HL-60/S4 treated with retinoic acid at 250 ng/mL for 4 days and 3 days (cell line): ENCODE measurements around the gene TMEM183A.

ENCODE experiments used
- in situ Hi-C: fragments of 300-500 bp; cut with MboI; formaldehyde crosslinking; loops from 2 replicates; pipeline ENCODE4 v1.7.0; 2022; ENCODE audit warnings: low sequenced_read_pairs

Gene TMEM183A

DNA sequence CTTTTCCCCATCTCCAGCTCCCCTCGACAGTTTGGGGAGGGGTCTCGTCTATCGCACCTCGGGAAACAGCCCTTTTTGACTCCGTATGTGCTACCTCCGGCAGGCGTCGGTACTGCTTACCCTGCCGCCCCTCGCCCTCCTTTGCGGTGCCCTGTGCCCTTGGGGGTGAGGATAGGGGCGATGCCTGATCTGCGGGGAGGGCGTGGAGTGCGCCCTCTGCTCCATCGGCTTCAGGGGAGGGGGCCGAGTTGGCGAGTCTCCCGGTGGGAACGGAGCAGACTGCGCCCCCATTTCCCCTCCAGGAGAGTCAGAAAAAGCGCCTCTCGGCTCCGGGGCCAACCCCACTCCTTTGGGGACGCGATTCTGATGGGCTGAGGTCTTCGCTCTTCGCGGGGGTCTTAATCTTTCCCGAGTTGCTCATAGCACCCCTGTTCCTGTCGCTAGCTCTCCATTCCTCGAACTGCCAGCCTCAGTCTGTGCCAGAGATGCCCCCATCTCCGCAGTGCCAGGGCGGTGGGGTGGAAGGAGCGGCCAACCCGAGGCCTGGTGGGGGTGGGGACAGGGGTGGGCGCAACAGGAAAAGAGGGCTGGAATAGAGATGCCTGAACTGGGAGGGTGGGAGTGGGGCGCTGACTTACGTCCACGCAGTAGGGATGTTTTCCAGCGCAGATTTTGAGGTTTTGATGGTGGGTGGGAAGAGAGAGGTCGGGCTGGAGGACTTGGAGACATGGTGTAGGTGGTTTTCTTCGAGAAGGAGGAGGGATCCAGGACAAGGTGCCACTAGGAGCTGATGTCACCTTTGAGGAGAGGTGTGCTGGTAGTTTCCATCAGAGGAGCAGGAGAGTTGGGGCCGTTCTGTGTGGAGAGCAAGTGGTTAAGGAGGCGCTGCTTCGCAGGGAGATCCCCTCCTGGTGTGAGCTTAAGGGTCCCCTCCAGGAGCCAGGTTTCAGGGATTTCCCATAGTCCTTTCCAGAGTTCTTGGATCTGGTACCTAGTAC is 19.8 kb downstream of the TMEM183A start:
- in situ Hi-C loops = loop anchor here (25.0 kb wide), 2 partner anchors 460 to 1335 kb away; partner anchors contain the start of genes OPTC, PLEKHA6 and PRELP

DNA sequence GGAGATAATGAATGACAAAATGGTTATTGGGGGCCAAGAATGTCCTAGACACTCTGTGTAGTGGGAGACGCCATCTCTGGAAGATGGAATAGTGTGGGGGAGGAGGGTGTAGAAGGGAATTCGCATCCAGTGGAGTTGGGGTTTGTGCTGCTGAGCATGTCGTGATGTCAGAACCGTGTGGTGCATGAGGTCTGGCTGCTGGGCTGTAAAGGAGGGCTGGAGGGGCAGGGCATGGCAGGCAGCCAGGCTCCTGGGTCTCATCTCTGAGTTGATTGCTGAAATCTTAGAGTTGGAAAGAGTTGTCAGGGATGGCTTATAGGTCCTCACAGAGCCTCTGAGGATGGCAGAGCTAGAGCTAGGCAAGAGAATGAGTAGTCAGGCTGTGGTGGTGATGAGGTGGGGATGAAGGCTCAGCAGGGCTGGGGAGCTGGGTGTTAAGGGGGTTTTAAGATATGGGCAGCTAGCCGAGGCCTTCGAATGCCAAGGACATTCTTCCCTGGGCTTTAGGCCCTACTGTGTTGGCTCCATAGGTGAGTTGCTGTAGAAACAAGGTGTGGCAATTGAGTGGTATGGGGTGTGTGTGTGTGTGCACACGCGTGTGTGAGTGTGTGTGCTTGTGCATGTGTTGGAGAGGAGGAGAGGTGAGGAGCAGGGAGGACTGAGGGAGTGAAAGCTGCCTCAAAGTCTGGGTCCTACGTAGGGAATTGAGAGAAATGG is 21.1 kb downstream of the TMEM183A start:
- in situ Hi-C loops = loop anchor here (25.0 kb wide), 2 partner anchors 459 to 1334 kb away; partner anchors contain the start of genes OPTC, PLEKHA6 and PRELP

DNA sequence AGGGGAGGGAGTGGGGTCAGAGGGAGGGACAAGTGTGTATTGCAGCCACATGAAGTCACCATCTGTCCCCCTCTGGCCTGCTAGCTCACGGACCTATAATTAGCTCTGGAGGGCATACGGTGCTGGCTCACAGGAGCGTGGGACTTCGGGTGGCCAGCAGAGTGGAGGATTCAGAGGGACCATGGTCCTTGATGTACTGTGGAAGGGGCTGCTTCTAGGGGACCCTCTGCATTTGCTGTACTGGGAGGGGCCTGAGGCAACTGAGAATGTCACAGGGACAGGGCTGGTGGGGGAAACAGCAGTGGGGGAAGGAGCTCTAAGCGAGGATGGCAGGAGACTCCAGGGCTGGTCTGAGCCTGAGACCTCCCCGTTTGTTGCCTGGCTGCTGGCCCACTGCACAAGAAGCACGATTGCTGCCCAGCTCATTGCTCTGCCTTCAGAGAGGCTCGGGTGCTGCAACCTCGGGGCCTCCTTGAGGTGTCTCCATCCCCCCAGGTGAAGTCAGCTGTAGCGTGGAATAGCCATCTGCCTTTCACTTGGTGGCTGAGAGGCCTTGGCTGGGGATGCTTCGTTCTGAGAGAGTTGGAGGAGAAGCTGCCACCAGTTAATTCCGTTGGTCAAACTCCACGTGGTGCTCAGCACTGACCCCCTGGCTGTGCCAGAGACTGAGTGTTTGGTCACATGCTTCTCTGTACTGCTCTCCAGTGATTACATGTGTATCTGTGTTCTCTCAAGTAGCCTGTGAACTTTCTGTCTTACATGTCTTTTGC is 21.8 kb downstream of the TMEM183A start:
- in situ Hi-C loops = loop anchor here (25.0 kb wide), 2 partner anchors 458 to 1333 kb away; partner anchors contain the start of genes OPTC, PLEKHA6 and PRELP

DNA sequence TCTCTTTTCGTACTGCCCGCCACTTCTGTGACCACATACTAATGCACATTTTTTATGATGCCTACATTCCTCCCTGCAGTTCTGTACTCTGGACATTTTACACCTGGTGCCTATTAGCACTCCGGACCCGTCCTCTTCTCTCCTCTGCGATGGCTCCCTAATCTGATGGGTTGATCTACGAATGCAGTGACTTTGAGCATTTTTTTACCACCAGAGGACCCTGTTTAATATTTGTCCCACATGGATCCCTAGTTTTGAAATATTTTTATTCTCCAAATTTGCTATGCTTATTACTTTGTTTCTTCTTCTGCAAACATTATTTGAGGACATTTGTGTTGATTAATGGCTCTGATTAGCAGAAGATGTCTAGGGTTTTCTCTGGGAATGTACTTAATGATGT is 24.3 kb downstream of the TMEM183A start:
- in situ Hi-C loops = loop anchor here (10.0 to 25.0 kb wide), 4 partner anchors 173 to 1331 kb away; partner anchors contain the start of genes OPTC, PLEKHA6 and PRELP

DNA sequence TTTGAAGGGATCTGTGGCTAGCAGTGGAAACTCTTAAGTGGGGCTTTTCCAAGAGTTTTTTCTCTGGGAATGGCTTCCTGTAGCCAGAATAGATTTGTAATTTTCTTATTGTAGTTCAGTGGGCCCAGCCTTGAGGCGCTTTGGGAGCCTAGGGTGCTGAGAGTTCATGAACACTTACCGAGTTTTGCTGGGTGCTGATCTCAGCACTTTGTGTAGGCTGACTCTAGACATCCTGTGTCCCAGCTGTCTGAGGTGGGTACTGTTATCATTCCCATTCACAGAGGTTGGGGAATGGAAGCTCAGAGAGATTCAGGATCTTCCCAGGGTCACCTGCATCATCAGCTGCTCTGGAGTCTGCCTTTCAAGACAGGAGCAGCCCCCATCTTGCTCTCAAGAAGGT is 26.1 kb downstream of the TMEM183A start:
- in situ Hi-C loops = loop anchor here (10.0 to 25.0 kb wide), 4 partner anchors 172 to 1329 kb away; partner anchors contain the start of genes OPTC, PLEKHA6 and PRELP

DNA sequence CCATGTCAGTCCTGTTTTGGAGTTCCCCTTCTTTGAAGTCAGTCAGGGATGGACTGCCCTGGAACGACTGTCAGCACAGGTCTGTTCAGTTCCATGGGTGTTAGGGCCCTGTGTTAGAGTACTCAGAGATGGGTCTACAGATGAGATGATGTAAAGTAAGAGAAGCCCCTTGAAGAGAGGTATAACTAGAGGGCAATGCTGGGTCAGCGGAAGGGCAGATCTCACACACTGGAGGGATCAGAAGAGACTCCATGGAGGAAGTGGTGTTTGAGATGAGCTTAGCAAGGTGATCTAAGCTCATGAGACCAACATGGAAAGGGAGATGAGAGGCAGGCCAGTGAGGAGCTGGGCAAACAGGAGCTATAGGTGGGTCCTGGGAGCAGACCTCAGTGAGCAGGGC is 26.7 kb downstream of the TMEM183A start:
- in situ Hi-C loops = loop anchor here (10.0 to 25.0 kb wide), 4 partner anchors 171 to 1328 kb away; partner anchors contain the start of genes OPTC, PLEKHA6 and PRELP

DNA sequence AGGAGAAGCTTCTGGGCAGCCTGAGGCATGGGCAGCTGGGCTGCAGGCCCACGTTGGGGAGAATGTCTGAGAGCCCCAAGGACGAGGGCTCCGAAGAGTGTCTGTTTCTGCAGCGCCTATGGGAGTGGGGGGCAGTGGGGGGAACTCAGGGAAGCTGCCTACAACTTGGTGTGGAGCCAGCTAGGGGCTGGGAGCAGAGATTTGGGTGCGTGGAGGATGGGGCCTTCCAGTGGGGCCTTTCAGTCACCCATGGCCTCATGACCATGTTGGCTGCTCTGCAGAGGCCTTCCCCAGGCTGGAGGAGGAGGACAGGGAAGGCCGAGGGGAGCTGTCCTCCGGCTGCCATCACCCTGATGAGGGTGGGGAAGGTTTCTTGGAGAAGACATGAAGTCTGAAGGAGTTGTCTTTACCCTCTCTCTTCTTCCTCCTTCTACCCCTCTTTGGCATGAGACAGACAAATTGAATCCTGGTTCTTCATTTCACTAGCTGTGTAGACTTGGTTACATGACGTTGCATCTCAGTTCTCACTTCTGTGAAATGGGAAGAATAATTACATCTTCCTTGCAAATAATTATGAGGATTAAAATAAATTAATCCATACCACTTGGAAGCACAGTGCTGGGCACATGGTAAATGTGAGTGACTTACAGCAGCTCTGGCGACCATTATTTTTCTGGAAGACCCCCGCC is 27.4 kb downstream of the TMEM183A start:
- in situ Hi-C loops = loop anchor here (10.0 to 25.0 kb wide), 4 partner anchors 170 to 1328 kb away; partner anchors contain the start of genes OPTC, PLEKHA6 and PRELP

DNA sequence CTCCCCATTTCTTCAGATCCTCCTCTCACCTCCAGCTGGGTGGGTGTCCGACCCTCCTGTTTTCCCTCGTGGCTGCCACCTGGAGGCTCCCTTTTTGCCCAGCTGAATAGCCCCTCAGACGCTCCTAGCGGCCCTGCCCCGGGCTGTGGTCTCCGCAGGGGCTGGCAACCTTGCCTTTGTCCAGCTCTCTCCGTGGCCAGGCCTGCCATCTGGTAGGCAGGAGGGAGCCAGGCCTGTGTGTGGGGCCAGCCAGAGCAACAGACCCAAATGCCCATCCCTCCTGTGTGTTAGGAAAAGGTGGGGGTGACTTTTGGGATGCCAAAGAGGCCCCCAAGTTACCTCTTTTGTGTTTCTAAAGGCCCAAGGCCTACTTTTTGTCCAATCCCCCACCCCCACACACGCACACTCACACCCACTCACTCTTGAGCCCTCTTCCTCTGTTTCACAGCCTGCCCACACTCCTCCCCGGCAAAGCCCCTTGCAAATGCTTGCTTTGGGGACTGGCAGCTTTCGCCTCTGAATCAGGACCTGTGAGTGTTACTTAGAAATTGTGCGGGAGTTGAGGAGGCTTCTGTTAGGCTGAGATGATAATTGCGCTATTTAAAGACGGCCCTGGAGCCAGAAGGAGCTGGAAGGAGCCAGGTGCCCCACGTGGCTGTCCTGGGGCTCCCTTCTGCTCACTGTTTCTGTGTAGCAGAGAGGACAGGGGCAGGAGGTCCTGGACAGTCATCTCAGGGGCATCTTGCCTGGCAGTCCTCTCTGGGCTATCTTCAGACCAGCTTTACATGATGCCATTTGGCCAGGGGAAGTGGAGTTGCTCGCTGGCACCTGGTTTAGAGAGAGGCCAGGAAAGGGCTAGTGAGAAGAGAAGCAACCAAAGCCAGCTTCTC is 28.2 kb downstream of the TMEM183A start:
- in situ Hi-C loops = loop anchor here (10.0 to 25.0 kb wide), 4 partner anchors 169 to 1327 kb away; partner anchors contain the start of genes OPTC, PLEKHA6 and PRELP

DNA sequence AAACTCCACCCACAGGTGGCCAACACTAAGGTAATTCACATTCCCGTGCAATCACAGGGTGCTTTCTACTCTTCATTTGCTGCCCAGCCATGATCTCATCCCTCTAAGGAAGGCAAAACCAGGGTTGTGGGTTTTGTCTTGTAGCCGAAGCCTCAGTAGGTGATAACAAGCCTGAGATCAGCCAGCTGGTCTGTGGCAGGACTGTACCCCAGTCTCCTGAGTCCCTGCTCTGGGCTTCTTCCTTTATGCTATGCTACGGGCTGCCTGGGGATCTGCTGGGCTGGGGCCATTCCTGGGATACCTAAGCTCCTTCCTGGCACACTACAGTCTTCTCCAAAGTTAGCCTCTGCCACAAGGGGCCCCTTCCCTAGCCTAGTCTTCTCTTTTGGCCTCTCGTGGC is 29.0 kb downstream of the TMEM183A start:
- in situ Hi-C loops = loop anchor here (10.0 to 25.0 kb wide), 4 partner anchors 169 to 1326 kb away; partner anchors contain the start of genes OPTC, PLEKHA6 and PRELP

DNA sequence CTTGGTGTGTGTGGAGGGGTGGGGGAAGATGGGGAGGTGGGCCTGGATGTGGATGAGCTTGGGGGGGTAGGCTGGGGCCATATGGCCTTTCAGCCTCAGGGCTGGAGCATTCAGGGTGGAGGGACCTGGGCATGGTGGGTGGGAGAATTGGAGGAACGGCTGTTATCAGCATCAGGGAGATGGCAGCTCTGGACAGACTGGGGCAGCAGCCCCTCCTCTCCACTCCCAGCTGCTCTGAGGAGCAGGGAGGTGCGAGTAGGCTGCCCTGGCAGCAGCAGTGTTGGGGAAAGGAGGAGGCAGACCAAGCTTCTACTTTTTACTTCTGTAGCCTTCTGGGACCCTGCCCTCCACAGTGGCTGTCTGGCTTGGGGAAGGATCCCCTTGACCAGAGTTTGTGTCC is 29.4 kb downstream of the TMEM183A start:
- in situ Hi-C loops = loop anchor here (10.0 to 25.0 kb wide), 4 partner anchors 168 to 1326 kb away; partner anchors contain the start of genes OPTC, PLEKHA6 and PRELP

DNA sequence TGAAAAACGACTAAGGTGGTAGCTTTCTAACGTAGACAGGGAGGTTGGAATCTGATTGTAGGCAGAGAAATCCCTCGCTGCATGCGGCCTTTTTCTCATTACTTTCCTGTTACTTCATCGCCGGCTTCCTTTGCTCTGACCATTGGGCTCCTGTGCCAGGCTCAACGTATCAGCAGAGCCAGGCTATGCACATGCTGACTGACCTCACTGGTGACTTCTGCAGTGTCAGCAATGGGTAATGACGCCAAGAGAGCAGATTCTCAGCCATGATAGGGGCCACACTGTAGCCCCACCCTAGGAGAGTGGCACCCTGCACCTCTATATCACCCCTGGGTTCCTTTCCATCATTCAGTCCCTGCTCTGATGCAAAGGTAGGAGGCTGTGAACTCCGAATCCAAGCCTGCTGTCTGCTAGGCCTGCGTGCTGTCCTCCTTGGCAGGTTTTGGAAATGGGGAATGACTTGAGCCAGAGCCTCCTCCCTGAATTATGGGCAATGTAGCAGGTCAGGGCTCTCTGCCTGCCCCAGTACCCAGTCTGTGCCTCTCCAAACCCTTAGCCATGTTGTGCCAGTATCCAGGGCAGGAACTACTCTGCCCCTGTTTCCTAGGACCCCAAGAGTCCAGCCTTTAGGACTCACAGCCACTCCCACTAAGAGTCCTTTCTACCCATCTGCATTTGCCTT is 30.5 kb downstream of the TMEM183A start:
- in situ Hi-C loops = loop anchor here (10.0 to 25.0 kb wide), 4 partner anchors 167 to 1325 kb away; partner anchors contain the start of genes OPTC, PLEKHA6 and PRELP

DNA sequence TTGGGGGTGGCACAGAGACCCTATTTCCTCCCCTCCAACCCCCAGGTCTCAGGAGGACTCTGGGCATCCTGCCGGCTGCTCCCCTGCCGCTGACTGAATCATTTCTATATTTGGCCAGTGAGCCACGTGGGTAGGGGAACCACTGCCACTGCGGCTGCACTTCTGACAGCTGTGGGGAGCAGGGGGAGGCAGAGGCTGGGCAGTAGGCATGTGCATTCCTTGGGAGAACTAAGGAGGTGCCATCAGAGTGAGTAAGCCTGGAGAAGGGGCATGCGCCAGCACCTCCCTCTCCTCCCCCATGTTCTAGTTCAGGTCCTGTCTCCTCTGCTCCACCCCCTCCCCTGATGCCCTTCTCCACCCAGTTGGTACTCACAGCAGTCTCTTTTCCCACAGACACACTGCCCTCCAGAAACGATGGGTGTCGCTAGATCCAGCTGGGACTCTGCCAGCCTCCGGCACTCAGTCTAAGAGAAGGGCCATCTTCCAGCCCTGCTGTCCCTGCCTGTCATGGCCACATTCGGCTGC is 31.1 kb downstream of the TMEM183A start:
- in situ Hi-C loops = loop anchor here (10.0 to 25.0 kb wide), 4 partner anchors 167 to 1324 kb away; partner anchors contain the start of genes OPTC, PLEKHA6 and PRELP

DNA sequence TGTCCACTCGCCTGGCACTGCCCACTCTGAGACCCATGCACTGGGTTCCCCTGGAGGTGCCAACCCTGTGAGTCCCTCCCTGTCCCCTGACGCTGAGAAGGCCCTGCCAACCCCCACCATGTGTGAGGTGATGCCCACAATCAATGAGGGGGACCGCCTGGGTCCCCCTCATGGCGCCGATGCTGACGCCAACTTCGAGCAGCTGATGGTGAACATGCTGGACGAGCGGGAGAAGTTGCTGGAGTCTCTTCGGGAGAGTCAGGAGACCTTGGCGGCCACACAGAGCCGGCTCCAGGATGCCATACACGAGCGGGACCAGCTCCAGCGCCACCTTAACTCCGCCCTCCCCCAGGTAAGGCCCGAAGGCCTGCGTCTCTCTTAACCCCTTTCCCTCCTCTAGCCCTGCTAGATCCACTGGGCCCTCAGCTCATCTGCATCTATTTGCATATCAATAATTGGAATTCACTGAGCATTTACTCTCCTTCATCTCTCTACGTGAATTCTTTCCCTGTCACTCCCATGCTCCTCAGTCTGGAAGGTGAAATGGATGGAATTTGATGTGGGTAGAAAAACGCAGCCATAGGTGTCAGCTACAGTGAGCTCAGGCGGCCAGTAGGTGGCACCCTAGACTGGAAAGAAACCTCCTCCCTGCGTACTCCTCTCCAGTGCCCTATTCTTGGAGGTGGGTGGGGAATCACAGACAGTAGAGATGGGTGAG is 31.9 kb downstream of the TMEM183A start:
- in situ Hi-C loops = loop anchor here (10.0 to 25.0 kb wide), 4 partner anchors 166 to 1323 kb away; partner anchors contain the start of genes OPTC, PLEKHA6 and PRELP

DNA sequence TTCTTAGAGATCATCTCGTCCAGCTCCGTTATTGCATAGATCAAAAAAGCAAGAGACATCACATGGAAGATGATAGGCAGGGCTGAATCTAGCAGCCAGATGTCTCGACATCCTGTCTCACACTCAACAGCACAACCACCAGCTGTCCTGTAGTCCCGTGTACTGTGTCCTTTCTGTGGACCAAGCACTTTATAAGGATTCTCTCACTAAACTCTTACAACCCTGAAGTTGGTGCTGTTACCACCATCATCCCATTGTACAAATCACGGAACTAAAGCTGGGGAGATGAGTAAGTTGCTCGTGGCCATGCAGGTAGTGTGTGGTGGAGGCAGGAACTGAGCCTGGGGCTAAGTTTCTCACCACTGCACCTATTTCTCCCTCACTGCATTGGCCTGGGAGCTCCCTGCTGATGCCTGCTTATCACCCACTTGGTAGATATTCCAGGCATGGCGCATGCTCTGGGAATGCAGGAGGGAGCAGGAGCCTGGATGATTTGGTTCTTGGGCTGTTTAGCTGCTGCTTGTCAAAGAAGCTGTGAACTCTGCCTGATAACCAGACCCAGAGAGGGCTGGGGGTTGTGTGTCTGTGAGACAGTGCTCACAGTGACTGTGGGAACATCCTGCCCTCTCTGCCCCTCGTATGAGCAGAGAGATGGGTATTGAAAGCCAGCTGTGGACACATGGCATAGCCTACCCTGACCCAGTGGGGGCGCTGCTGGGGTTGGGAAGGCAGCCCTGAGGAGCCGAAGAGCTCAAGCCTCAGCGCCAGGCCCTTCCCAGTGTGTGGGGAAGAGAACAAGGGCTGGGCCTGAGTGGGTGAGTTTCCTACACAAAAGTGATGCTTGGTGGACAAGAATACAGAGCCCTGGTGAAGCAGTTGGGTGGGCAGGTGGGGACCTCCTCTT is 32.7 kb downstream of the TMEM183A start:
- in situ Hi-C loops = loop anchor here (10.0 to 25.0 kb wide), 4 partner anchors 165 to 1322 kb away; partner anchors contain the start of genes OPTC, PLEKHA6 and PRELP
